ENCODE data around the gene TOM1L1.
"Not testable (repeated sequence)": the region's sequence is repeated elsewhere in the genome, so short reads cannot be mapped to it uniquely, and the experiment has no call there.

The TOM1L1 gene

GRCh38 chr17:54870671-54871175 lies 29.9 kb upstream of the TOM1L1 start:
- DNase-seq (ENCODE audit: insufficient read length, low spot score) = no peak
- TF ChIP-seq POLR2A (IDR thresholded peaks at IDR 0.05; ENCODE audit: low read depth, low read length) (no peak), TAF1 (IDR thresholded peaks at IDR 0.05; ENCODE audit: low read depth, low read length) (no peak), POLR2AphosphoS5 (IDR thresholded peaks at IDR 0.05; ENCODE audit: low read depth, low read length) (no peak), POU2F2 (IDR thresholded peaks at IDR 0.05; ENCODE audit: low read depth, low read length) (no peak), PAX5 (IDR thresholded peaks at IDR 0.05; ENCODE audit: insufficient read depth, low read length, severe bottlenecking) (no peak), SPI1 (IDR thresholded peaks at IDR 0.05; ENCODE audit: low read depth, low read length) (no peak)
- no peak for FAIRE-seq

- not testable (repeated sequence) for FAIRE-seq
Observed at GRCh38 chr17:54875906-54876305, 24.7 kb upstream of the TOM1L1 start.

GRCh38 chr17:54876656-54877195 lies 23.9 kb upstream of the TOM1L1 start:
- TF ChIP-seq TAF1 (IDR thresholded peaks at IDR 0.05; ENCODE audit: low read depth, low read length) (no peak), POLR2AphosphoS5 (IDR thresholded peaks at IDR 0.05; ENCODE audit: low read depth, low read length) (no peak), SPI1 (IDR thresholded peaks at IDR 0.05; ENCODE audit: low read depth, low read length) (no peak), POU2F2 (IDR thresholded peaks at IDR 0.05; ENCODE audit: low read depth, low read length) (no peak), POLR2A (IDR thresholded peaks at IDR 0.05; ENCODE audit: low read depth, low read length) (no peak), PAX5 (IDR thresholded peaks at IDR 0.05; ENCODE audit: insufficient read depth, low read length, severe bottlenecking) (no peak)
- no peak for DNase-seq (ENCODE audit: insufficient read length, low spot score)
- no peak for FAIRE-seq

More at GRCh38 chr17:54875906-54876305, 24.7 kb upstream of the TOM1L1 start:
- not testable (repeated sequence) for DNase-seq (ENCODE audit: insufficient read length, low spot score)

- FAIRE-seq = no peak
- no peak for DNase-seq (ENCODE audit: insufficient read length, low spot score)
- TF ChIP-seq PAX5 (IDR thresholded peaks at IDR 0.05; ENCODE audit: insufficient read depth, low read length, severe bottlenecking) (no peak), SPI1 (IDR thresholded peaks at IDR 0.05; ENCODE audit: low read depth, low read length) (no peak), POLR2AphosphoS5 (IDR thresholded peaks at IDR 0.05; ENCODE audit: low read depth, low read length) (no peak), POU2F2 (IDR thresholded peaks at IDR 0.05; ENCODE audit: low read depth, low read length) (no peak), POLR2A (IDR thresholded peaks at IDR 0.05; ENCODE audit: low read depth, low read length) (no peak), TAF1 (IDR thresholded peaks at IDR 0.05; ENCODE audit: low read depth, low read length) (no peak)
Observed at GRCh38 chr17:54881255-54881972, 19.2 kb upstream of the TOM1L1 start.

- FAIRE-seq (no peak), DNase-seq (ENCODE audit: insufficient read length, low spot score) (no peak)
- TF ChIP-seq POLR2A (IDR thresholded peaks at IDR 0.05; ENCODE audit: low read depth, low read length) = no peak
Observed at GRCh38 chr17:54882371-54882770, 18.3 kb upstream of the TOM1L1 start.

GRCh38 chr17:54882950-54883349 lies 17.7 kb upstream of the TOM1L1 start:
- DNase-seq (ENCODE audit: insufficient read length, low spot score) (no peak), FAIRE-seq (no peak)
- no peak for TF ChIP-seq PAX5 (IDR thresholded peaks at IDR 0.05; ENCODE audit: insufficient read depth, low read length, severe bottlenecking)
- no peak for TF ChIP-seq TAF1 (IDR thresholded peaks at IDR 0.05; ENCODE audit: low read depth, low read length)
- TF ChIP-seq SPI1 (IDR thresholded peaks at IDR 0.05; ENCODE audit: low read depth, low read length) = no peak
- no peak for TF ChIP-seq POLR2A (IDR thresholded peaks at IDR 0.05; ENCODE audit: low read depth, low read length)
- TF ChIP-seq POU2F2 (IDR thresholded peaks at IDR 0.05; ENCODE audit: low read depth, low read length) = no peak
- no peak for TF ChIP-seq POLR2AphosphoS5 (IDR thresholded peaks at IDR 0.05; ENCODE audit: low read depth, low read length)

- TF ChIP-seq SPI1 (IDR thresholded peaks at IDR 0.05; ENCODE audit: low read depth, low read length) = no peak
- no peak for TF ChIP-seq PAX5 (IDR thresholded peaks at IDR 0.05; ENCODE audit: insufficient read depth, low read length, severe bottlenecking)
- DNase-seq (ENCODE audit: insufficient read length, low spot score) (no peak), FAIRE-seq (no peak)
Observed at GRCh38 chr17:54883939-54884338, 16.7 kb upstream of the TOM1L1 start.

- no peak for DNase-seq (ENCODE audit: insufficient read length, low spot score)
- FAIRE-seq = no peak
- TF ChIP-seq PAX5 (IDR thresholded peaks at IDR 0.05; ENCODE audit: insufficient read depth, low read length, severe bottlenecking) (no peak), POLR2A (IDR thresholded peaks at IDR 0.05; ENCODE audit: low read depth, low read length) (no peak)
Observed at GRCh38 chr17:54887787-54888186, 12.9 kb upstream of the TOM1L1 start.

GRCh38 chr17:54888254-54888653 lies 12.4 kb upstream of the TOM1L1 start:
- FAIRE-seq (no peak), DNase-seq (ENCODE audit: insufficient read length, low spot score) (no peak)
- TF ChIP-seq SPI1 (IDR thresholded peaks at IDR 0.05; ENCODE audit: low read depth, low read length) = no peak
- TF ChIP-seq TAF1 (IDR thresholded peaks at IDR 0.05; ENCODE audit: low read depth, low read length) = no peak
- TF ChIP-seq POU2F2 (IDR thresholded peaks at IDR 0.05; ENCODE audit: low read depth, low read length) = no peak
- TF ChIP-seq POLR2AphosphoS5 (IDR thresholded peaks at IDR 0.05; ENCODE audit: low read depth, low read length) = no peak
- TF ChIP-seq PAX5 (IDR thresholded peaks at IDR 0.05; ENCODE audit: insufficient read depth, low read length, severe bottlenecking) = no peak
- TF ChIP-seq POLR2A (IDR thresholded peaks at IDR 0.05; ENCODE audit: low read depth, low read length) = no peak

GRCh38 chr17:54888981-54889380 lies 11.7 kb upstream of the TOM1L1 start:
- no peak for DNase-seq (ENCODE audit: insufficient read length, low spot score)
- FAIRE-seq = no peak
- no peak for TF ChIP-seq SPI1 (IDR thresholded peaks at IDR 0.05; ENCODE audit: low read depth, low read length)
- TF ChIP-seq PAX5 (IDR thresholded peaks at IDR 0.05; ENCODE audit: insufficient read depth, low read length, severe bottlenecking) = no peak
- TF ChIP-seq TAF1 (IDR thresholded peaks at IDR 0.05; ENCODE audit: low read depth, low read length) = no peak
- TF ChIP-seq POLR2AphosphoS5 (IDR thresholded peaks at IDR 0.05; ENCODE audit: low read depth, low read length) = no peak
- no peak for TF ChIP-seq POU2F2 (IDR thresholded peaks at IDR 0.05; ENCODE audit: low read depth, low read length)
- no peak for TF ChIP-seq POLR2A (IDR thresholded peaks at IDR 0.05; ENCODE audit: low read depth, low read length)

Data from GM12891 (cell line).